Measurements from ENCODE around the gene KIAA1328. TPM values are rescaled to one million over a fixed set of nuclear protein-coding genes. Genes with fewer than 3 reads are reported as not detected.

The KIAA1328 gene
- total and polyA plus RNA-seq, 7 donors: 1.3 to 4.4 (median 3.5) TPM

DNA sequence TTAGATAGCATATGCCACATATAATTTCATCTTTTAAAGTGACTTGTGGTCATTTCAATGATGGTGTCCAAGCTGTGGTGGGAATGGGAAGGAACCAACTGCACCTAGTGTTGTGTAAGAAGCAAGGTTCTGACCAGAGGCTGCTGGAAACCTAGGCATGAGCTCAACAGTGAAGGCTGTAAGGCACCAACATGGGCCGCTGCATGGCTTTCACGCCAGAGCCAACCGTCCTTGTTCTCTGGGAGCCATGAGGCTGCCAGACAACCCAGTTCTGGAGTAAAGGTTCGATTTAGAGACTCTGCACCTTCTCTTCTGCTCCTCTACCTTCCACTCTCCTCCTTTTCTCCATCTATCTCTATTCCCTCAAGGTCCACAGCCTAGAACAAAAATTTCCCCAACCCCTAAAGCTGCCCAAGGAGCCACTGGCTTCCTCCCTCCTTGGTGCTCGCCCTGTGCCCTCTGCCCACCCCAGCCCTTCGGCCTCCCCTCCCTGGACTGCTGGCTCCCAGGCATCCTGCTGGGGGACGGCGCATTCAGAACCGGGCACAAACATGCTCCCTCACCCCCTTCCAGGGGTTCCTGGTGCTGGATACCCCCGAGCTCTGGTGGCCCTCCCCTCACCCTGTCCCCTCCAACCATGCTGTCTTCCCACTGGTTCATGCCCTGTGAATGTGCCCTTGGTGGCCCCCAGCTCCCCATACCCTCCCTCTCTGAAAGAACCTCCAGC, 431.6 kb downstream of the KIAA1328 start:
- TF ChIP-seq, protein P1, sequence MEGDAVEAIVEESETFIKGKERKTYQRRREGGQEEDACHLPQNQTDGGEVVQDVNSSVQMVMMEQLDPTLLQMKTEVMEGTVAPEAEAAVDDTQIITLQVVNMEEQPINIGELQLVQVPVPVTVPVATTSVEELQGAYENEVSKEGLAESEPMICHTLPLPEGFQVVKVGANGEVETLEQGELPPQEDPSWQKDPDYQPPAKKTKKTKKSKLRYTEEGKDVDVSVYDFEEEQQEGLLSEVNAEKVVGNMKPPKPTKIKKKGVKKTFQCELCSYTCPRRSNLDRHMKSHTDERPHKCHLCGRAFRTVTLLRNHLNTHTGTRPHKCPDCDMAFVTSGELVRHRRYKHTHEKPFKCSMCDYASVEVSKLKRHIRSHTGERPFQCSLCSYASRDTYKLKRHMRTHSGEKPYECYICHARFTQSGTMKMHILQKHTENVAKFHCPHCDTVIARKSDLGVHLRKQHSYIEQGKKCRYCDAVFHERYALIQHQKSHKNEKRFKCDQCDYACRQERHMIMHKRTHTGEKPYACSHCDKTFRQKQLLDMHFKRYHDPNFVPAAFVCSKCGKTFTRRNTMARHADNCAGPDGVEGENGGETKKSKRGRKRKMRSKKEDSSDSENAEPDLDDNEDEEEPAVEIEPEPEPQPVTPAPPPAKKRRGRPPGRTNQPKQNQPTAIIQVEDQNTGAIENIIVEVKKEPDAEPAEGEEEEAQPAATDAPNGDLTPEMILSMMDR (IDR thresholded peaks at IDR 0.05): no peak
- 72 to 79% (median 75%) methylated on average over 10 of the region's 10 CpGs for WGBS, 3 donors
- Histone ChIP-seq H3K9me3 (no peaks in the 10 kb centered on the region), H3K27me3 (ENCODE audit: insufficient read depth in 3 of 3, low read length in 2 of 3) (peaks cover 0 to 27% (median 10%) of the 10 kb centered on the region in 3 donors), H3K4me3 (no peak overlapping the region), H3K27ac (no peak overlapping the region), H3K36me3 (ENCODE audit: insufficient read depth in 1 of 2, low read depth in 1 of 2) (no peaks in the 10 kb centered on the region), H3K4me1 (no peaks in the 10 kb centered on the region)
- DNase-seq (no peak), ATAC-seq (no peak)
- intact Hi-C loops (cut with DNase I): no loop called here

DNA sequence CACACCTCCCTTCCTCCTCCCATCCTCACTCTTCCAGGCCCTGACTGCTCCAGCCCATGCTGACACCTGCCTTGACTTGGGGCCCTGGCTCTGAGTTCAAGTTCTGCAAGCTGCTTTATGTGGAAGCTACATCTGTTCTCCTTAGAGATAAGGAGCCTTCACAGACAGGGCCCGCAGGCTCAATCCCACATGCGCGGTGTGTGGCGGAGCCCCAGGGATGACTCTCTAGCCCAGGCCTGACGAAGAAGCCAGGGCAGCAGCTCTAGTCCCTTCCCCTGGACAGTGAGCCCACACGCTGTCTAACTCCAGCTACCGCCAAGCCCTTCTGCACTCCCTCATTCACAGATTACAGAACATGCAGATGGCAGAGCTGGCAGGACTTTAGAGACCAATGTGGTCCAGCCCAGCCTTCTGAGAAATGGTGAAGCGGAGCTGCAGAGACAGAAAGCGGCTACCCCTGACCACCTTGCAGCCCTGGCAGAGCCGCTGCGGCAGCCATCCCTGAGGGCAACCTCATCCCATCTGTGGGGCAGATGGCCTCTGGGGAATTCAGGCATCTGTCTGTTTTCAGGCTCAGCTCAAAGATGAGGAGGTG, 432.4 kb downstream of the KIAA1328 start:
- no peak overlapping the region for H3K4me3 ChIP-seq
- no peak overlapping the region for H3K27ac ChIP-seq
- TF ChIP-seq, protein P1 (IDR thresholded peaks at IDR 0.05): no peak
- intact Hi-C loops (cut with DNase I): no loop called here
- DNase-seq: no peak
- 77 to 83% (median 80%) methylated on average over 11 of the region's 11 CpGs for WGBS, 3 donors
- peaks cover 0 to 20% (median 10%) of the 10 kb centered on the region in 3 donors for H3K27me3 ChIP-seq (ENCODE audit: insufficient read depth in 3 of 3, low read length in 2 of 3)
- no peaks in the 10 kb centered on the region for H3K9me3 ChIP-seq
- no peak for ATAC-seq
- no peaks in the 10 kb centered on the region for H3K36me3 ChIP-seq (ENCODE audit: insufficient read depth in 1 of 2, low read depth in 1 of 2)
- no peaks in the 10 kb centered on the region for H3K4me1 ChIP-seq

DNA sequence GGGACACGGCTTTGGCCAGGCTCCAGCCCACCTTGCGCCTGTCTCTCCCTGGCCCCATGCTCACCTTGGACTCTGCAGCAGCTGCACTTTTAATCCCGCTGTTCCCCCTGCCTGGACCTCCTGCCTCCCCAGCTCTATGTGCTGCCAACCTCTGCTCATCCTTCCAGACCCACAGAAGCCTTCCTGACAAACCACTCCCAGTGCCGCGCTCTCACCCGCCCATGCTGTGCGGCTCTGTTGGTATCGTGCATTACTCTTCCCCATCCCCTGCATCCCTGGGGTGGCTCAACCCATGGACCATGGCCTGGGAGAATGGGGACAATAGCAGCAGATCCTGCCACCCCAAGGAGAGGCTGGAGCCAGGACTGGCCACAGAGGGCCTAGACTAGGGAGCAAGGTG, 433.1 kb downstream of the KIAA1328 start:
- 85 to 91% (median 87%) methylated on average over 8 of the region's 8 CpGs for WGBS, 3 donors
- intact Hi-C loops (cut with DNase I): no loop called here
- Histone ChIP-seq H3K36me3 (ENCODE audit: insufficient read depth in 1 of 2, low read depth in 1 of 2) (no peaks in the 10 kb centered on the region), H3K27ac (no peak overlapping the region), H3K27me3 (ENCODE audit: insufficient read depth in 3 of 3, low read length in 2 of 3) (peaks cover 0 to 19% (median 11%) of the 10 kb centered on the region in 3 donors), H3K4me3 (no peak overlapping the region), H3K4me1 (no peaks in the 10 kb centered on the region), H3K9me3 (no peaks in the 10 kb centered on the region)
- TF ChIP-seq, protein P1 (IDR thresholded peaks at IDR 0.05): no peak
- no peak for DNase-seq
- no peak for ATAC-seq

DNA sequence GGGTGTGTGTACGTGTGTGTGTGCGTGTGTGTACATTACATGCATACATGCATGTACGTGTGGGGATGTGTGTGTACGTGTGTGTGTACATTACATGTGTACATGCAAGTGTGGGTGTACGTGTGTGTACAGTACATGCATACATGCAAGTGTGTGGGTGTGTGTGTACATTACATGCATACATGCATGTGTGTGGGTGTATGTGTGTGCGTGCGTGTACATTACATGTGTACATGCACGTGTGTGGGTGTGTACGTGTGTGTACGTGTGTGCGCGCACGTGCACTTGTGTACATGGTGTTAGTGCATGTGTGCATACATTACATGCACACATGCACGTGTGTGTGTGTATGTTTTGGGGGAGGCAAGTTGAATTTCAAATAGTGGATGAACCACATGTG, 436.0 kb downstream of the KIAA1328 start:
- DNase-seq (no peak), ATAC-seq (no peak)
- Histone ChIP-seq H3K4me3 (no peak overlapping the region), H3K27ac (no peak overlapping the region), H3K4me1 (no peaks in the 10 kb centered on the region), H3K9me3 (no peaks in the 10 kb centered on the region), H3K36me3 (ENCODE audit: insufficient read depth in 1 of 2, low read depth in 1 of 2) (no peaks in the 10 kb centered on the region), H3K27me3 (ENCODE audit: insufficient read depth in 3 of 3, low read length in 2 of 3) (peaks cover 0 to 11% (median 5%) of the 10 kb centered on the region in 3 donors)
- TF ChIP-seq, protein P1 (IDR thresholded peaks at IDR 0.05): no peak
- intact Hi-C loops (cut with DNase I): no loop called here
- WGBS, 3 donors: 89 to 93% (median 92%) methylated on average over 14 of the region's 14 CpGs

All from psoas muscle (tissue), 8 donors.